Middle frontal gyrus (tissue), 1 donor: Measurements from ENCODE around the gene THSD7A.
"Not testable (repeated sequence)": the region's sequence is repeated elsewhere in the genome, so short reads cannot be mapped to it uniquely, and the experiment has no call there.

ENCODE experiments used
- DNase-seq: peaks from one replicate; pipeline ENCODE4 v3.0.0-alpha.2; 2015; ENCODE audit warnings: low spot score; ENCODE audit errors: extremely low spot score

THSD7A gene

GRCh38 chr7:11521964-11522499 lies 310.0 kb downstream of the THSD7A start:
- not testable (repeated sequence) for DNase-seq

- no peak for DNase-seq
Observed at GRCh38 chr7:11517853-11518252, 314.1 kb downstream of the THSD7A start.

GRCh38 chr7:11516328-11516727 lies 315.7 kb downstream of the THSD7A start:
- DNase-seq, result no peak

GRCh38 chr7:11513460-11513859 lies 318.5 kb downstream of the THSD7A start:
- DNase-seq, result no peak

GRCh38 chr7:11507929-11508328 lies 324.1 kb downstream of the THSD7A start:
- no peak for DNase-seq

- no peak for DNase-seq
Observed at GRCh38 chr7:11506417-11506816, 325.6 kb downstream of the THSD7A start.

GRCh38 chr7:11505471-11505985 lies 326.5 kb downstream of the THSD7A start:
- no peak for DNase-seq

GRCh38 chr7:11492307-11492706 lies 339.7 kb downstream of the THSD7A start:
- DNase-seq, result no peak

- DNase-seq, result no peak
Observed at GRCh38 chr7:11491811-11492210, 340.2 kb downstream of the THSD7A start.

GRCh38 chr7:11489280-11489679 lies 342.7 kb downstream of the THSD7A start:
- DNase-seq, result no peak

- DNase-seq, result no peak
Observed at GRCh38 chr7:11486271-11486670, 345.7 kb downstream of the THSD7A start.

GRCh38 chr7:11485636-11486035 lies 346.4 kb downstream of the THSD7A start:
- DNase-seq, result no peak

- no peak for DNase-seq
Observed at GRCh38 chr7:11480143-11480542, 351.9 kb downstream of the THSD7A start.

GRCh38 chr7:11478882-11479281 lies 353.1 kb downstream of the THSD7A start:
- no peak for DNase-seq

GRCh38 chr7:11478426-11478825 lies 353.6 kb downstream of the THSD7A start:
- DNase-seq, result no peak

- DNase-seq, result no peak
Observed at GRCh38 chr7:11474902-11475585, 357.0 kb downstream of the THSD7A start.

- no peak for DNase-seq
Observed at GRCh38 chr7:11473807-11474424, 358.1 kb downstream of the THSD7A start.

GRCh38 chr7:11473220-11473619 lies 358.8 kb downstream of the THSD7A start:
- no peak for DNase-seq

- DNase-seq, result no peak
Observed at GRCh38 chr7:11472646-11473045, 359.4 kb downstream of the THSD7A start.

GRCh38 chr7:11471255-11471654 lies 360.7 kb downstream of the THSD7A start:
- no peak for DNase-seq

GRCh38 chr7:11469028-11469745 lies 362.8 kb downstream of the THSD7A start:
- no peak for DNase-seq

GRCh38 chr7:11466517-11467105 lies 365.4 kb downstream of the THSD7A start:
- no peak for DNase-seq
